Caco-2 (cell line): ENCODE measurements around the gene STRAP. TPM values are rescaled to one million over a fixed set of nuclear protein-coding genes. Genes with fewer than 3 reads are reported as not detected.

ENCODE experiments used
- Bru-seq: library from RNA; stranded (reverse); fragments of 400-500 nt; gene quantifications from one replicate; lab custom pipeline; 2021; lab: Mats Ljungman, UMichigan
- BruChase-seq, 2 experiments: library from RNA; stranded (reverse); fragments of 400-500 nt; gene quantifications; one replicate each; lab custom pipeline; 2021; lab: Mats Ljungman, UMichigan
- BruUV-seq: library from RNA; stranded (reverse); fragments of 400-500 nt; replicated peaks from 2 replicates; lab custom pipeline; 2021; lab: Mats Ljungman, UMichigan
- CTCF ChIA-PET: fragments of 300-600 bp; sonication (Branson Sonifier 250); formaldehyde crosslinking; loops from one replicate; lab custom pipeline; 2022; ENCODE audit warnings: antibody characterized with exemption; lab: Charles Lee
- POLR2A ChIA-PET: fragments of 300-600 bp; sonication (Branson Sonifier 250); formaldehyde crosslinking; loops from one replicate; lab custom pipeline; 2022; ENCODE audit warnings: antibody characterized with exemption; lab: Charles Lee
- DNase-seq, 2 experiments: peaks; one replicate each; pipeline versions ENCODE4 v3.0.0 to v3.0.0-alpha.2; 2020 to 2022
- H3K27me3 ChIP-seq: replicated peaks from 2 replicates; pipeline ENCODE4 v1.6.0; 2011; ENCODE audit warnings: low read length; ENCODE audit not compliant: control insufficient read depth, insufficient read depth
- H3K36me3 ChIP-seq: 2 replicates; pipeline ENCODE4 v1.5.1; 2011; ENCODE audit warnings: low read length; ENCODE audit not compliant: control insufficient read depth, insufficient read depth
- H3K4me1 ChIP-seq: fragments of 250-450 bp; sonication (Bioruptor Pico); 2 replicates; pipeline ENCODE4 v1.5.1; 2020; ENCODE audit warnings: mild to moderate bottlenecking
- H3K4me3 ChIP-seq: 2 replicates; pipeline ENCODE4 v1.5.1; 2011; ENCODE audit warnings: low read depth, mild to moderate bottlenecking, control low read depth, low read length
- H3K9me3 ChIP-seq: fragments of 250-450 bp; sonication (Bioruptor Pico); 2 replicates; pipeline ENCODE4 v1.5.1; 2020; ENCODE audit warnings: mild to moderate bottlenecking, moderate library complexity
- H3K27ac Mint-ChIP-seq: one replicate; pipeline ENCODE4 v1.8.0; 2022; ENCODE audit warnings: mixed read lengths; ENCODE audit not compliant: unreplicated experiment
- H3K27me3 Mint-ChIP-seq: one replicate; pipeline ENCODE4 v1.8.0; 2022; ENCODE audit warnings: mixed read lengths; ENCODE audit not compliant: insufficient read depth, unreplicated experiment
- H3K36me3 Mint-ChIP-seq: one replicate; pipeline ENCODE4 v1.8.0; 2022; ENCODE audit warnings: mild to moderate bottlenecking, mixed read lengths; ENCODE audit not compliant: insufficient read depth, unreplicated experiment
- H3K4me1 Mint-ChIP-seq: one replicate; pipeline ENCODE4 v1.8.0; 2022; ENCODE audit warnings: low read depth, mixed read lengths; ENCODE audit not compliant: unreplicated experiment
- H3K4me3 Mint-ChIP-seq: one replicate; pipeline ENCODE4 v1.8.0; 2022; ENCODE audit warnings: mild to moderate bottlenecking, moderate library complexity, mixed read lengths; ENCODE audit not compliant: unreplicated experiment
- H3K9me3 Mint-ChIP-seq: one replicate; pipeline ENCODE4 v1.8.0; 2022; ENCODE audit warnings: mixed read lengths; ENCODE audit not compliant: unreplicated experiment
- intact Hi-C: fragments of 100-400 bp; cut with micrococcal nuclease; formaldehyde crosslinking; loops from one replicate; pipeline ENCODE4 v1.10.0; 2022; ENCODE audit not compliant: unreplicated experiment
- long read RNA-seq: library from polyadenylated mRNA; stranded (forward); transcript quantifications from one replicate; pipeline ENCODE4 v2.0.0, GENCODE V29; 2022
- total RNA-seq: library from RNA; stranded (reverse); gene quantifications from 2 replicates; pipeline ENCODE4 v1.2.3, GENCODE V29; 2022
- TF ChIP-seq, protein P1 (sequence below), 2 experiments: fragments of 200-600 bp in 1 of 2; IDR thresholded peaks; 1 replicate in 1 of 2; 2 replicates in 1 of 2; pipeline versions ENCODE4 v1.5.1 to v1.8.0; 2011 to 2022; ENCODE audit warnings: antibody characterized with exemption in 1 of 2, control low read depth in 1 of 2, inconsistent platforms in 1 of 2, low read depth in 1 of 2, low read length in 1 of 2, mild to moderate bottlenecking in 1 of 2, moderate library complexity in 1 of 2; ENCODE audit not compliant: insufficient read depth in 1 of 2, severe bottlenecking in 1 of 2, unreplicated experiment in 1 of 2

The STRAP gene, protein sequence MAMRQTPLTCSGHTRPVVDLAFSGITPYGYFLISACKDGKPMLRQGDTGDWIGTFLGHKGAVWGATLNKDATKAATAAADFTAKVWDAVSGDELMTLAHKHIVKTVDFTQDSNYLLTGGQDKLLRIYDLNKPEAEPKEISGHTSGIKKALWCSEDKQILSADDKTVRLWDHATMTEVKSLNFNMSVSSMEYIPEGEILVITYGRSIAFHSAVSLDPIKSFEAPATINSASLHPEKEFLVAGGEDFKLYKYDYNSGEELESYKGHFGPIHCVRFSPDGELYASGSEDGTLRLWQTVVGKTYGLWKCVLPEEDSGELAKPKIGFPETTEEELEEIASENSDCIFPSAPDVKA
- total RNA-seq (246 and 262 TPM in 2 replicates), Bru-seq, nascent RNA (percentile 98 among the genes with signal in this experiment), BruChase-seq, experiment 1, labeled RNA remaining after a 2-hour chase (percentile 97 among the genes with signal in this experiment), BruChase-seq, experiment 2, labeled RNA remaining after a 6-hour chase (percentile 98 among the genes with signal in this experiment)
- long read RNA-seq, transcript STRAP-206 (9 exons, 1,698 nt) = minor isoform, 102 of 1,024 reads
- long read RNA-seq, transcript STRAP-202 (10 exons, 1,866 nt) = major isoform, 879 of 1,024 reads
- long read RNA-seq, partial matches to known transcripts = 9 of 1,024 reads
- long read RNA-seq, other reads (novel, unspliced or antisense) = 33 of 1,024 reads

DNA sequence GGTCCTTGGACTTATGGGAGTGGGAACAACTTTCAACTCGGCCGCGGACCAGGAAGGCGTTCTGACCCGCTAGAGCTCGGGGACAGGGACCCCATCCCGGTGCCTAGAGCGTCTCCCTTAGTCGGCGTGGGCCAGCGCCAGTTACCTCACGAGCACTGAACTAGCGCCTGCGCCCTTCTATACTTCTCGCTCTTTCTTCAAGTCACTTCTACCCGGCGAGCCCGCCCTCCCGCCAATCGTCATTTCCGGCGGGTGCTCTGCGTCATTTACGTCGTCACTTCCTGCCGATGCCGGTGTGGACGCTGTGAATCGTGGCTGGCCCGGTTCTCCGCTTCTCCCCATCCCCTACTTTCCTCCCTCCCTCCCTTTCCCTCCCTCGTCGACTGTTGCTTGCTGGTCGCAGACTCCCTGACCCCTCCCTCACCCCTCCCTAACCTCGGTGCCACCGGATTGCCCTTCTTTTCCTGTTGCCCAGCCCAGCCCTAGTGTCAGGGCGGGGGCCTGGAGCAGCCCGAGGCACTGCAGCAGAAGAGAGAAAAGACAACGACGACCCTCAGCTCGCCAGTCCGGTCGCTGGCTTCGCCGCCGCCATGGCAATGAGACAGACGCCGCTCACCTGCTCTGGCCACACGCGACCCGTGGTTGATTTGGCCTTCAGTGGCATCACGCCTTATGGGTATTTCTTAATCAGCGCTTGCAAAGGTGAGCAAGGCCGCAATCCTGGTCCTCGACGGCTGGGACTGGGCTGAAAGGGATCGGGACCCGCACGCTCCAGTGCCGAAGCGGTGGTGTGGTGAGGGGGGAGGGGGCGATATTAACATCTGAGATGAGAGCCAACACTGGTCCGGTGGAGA lies at the start of gene STRAP:
TSS of gene STRAP (plus strand) at position 270 of the 854 bp plus-strand sequence. CDS start at position 591, 321 bp downstream.
- peaks cover 55% of the 10 kb centered on the region for H3K36me3 Mint-ChIP-seq
- peak within 1 kb of the TSS; percentile 68 for H3K4me3 ChIP-seq
- BruUV-seq = no TSS peak
- TF ChIP-seq, protein P1, sequence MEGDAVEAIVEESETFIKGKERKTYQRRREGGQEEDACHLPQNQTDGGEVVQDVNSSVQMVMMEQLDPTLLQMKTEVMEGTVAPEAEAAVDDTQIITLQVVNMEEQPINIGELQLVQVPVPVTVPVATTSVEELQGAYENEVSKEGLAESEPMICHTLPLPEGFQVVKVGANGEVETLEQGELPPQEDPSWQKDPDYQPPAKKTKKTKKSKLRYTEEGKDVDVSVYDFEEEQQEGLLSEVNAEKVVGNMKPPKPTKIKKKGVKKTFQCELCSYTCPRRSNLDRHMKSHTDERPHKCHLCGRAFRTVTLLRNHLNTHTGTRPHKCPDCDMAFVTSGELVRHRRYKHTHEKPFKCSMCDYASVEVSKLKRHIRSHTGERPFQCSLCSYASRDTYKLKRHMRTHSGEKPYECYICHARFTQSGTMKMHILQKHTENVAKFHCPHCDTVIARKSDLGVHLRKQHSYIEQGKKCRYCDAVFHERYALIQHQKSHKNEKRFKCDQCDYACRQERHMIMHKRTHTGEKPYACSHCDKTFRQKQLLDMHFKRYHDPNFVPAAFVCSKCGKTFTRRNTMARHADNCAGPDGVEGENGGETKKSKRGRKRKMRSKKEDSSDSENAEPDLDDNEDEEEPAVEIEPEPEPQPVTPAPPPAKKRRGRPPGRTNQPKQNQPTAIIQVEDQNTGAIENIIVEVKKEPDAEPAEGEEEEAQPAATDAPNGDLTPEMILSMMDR (IDR thresholded peaks at IDR 0.05; ENCODE audit: insufficient read depth in 1 of 2, low read depth in 1 of 2, low read length in 1 of 2, severe bottlenecking in 1 of 2, unreplicated experiment in 1 of 2) = no peak
- H3K36me3 ChIP-seq = no peaks in the 10 kb centered on the region
- H3K9me3 Mint-ChIP-seq = peaks cover 9% of the 10 kb centered on the region
- intact Hi-C loops = loop anchor here (1.0 kb wide), 4 partner anchors 17 to 1079 kb away; partner anchors contain the start of genes C12orf60, DERA and WBP11
- ChIA-PET CTCF (interaction anchor here (0.9 to 1.3 kb wide), 3 partner anchors 17 to 24 kb away, joined by 3 to 6 read pairs (median 4); no protein-coding TSS in a partner anchor), POLR2A (interaction anchor here (0.5 to 1.5 kb wide), 6 partner anchors 10 to 1241 kb away, joined by 3 to 10 read pairs (median 4); partner anchors contain the start of gene DERA)
- no peaks in the 10 kb centered on the region for H3K9me3 ChIP-seq
- H3K27ac Mint-ChIP-seq = peak within 1 kb of the TSS; percentile 98
- no peaks in the 10 kb centered on the region for H3K27me3 Mint-ChIP-seq
- peaks cover 16% of the 10 kb centered on the region for H3K4me1 ChIP-seq
- no peaks in the 10 kb centered on the region for H3K27me3 ChIP-seq
- H3K4me3 Mint-ChIP-seq = peak within 1 kb of the TSS; percentile 82
- DNase-seq = peak; percentile 98
- peaks cover 33% of the 10 kb centered on the region for H3K4me1 Mint-ChIP-seq

DNA sequence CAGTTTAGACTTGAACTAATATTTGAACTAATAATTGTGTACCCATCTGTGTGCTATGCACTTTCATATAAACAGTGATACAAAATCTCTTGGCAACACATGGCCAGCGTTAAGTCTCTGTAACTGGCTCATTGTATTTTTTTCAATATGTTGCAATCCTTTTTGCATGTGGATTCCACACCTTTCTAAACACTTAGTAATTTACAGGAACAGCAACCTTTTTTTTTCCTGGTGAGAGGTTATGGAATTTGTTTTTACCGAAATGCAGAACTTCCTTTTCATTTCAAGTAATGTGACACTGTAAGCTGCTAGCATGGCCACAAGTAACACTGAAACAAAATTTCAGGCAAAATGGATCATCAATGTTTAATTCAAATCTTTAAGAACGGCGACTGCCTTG lies 47.6 kb upstream of the STRAP start:
- TF ChIP-seq, protein P1 (IDR thresholded peaks at IDR 0.05; ENCODE audit: insufficient read depth in 1 of 2, low read depth in 1 of 2, low read length in 1 of 2, severe bottlenecking in 1 of 2, unreplicated experiment in 1 of 2) = no peak
- no peak overlapping the region for H3K4me3 Mint-ChIP-seq
- H3K9me3 Mint-ChIP-seq = no peaks in the 10 kb centered on the region
- H3K36me3 Mint-ChIP-seq = no peaks in the 10 kb centered on the region
- CTCF ChIA-PET = no interaction called here
- BruUV-seq = no TSS peak
- Histone ChIP-seq H3K4me1 (no peaks in the 10 kb centered on the region), H3K4me3 (no peak overlapping the region), H3K9me3 (peaks cover 6% of the 10 kb centered on the region; the same call in 1 of the 2 replicates), H3K36me3 (no peaks in the 10 kb centered on the region), H3K27me3 (no peaks in the 10 kb centered on the region)
- H3K27me3 Mint-ChIP-seq = peaks cover 12% of the 10 kb centered on the region
- H3K4me1 Mint-ChIP-seq = no peaks in the 10 kb centered on the region
- POLR2A ChIA-PET = no interaction called here
- no peak overlapping the region for H3K27ac Mint-ChIP-seq
- DNase-seq = no peak
- intact Hi-C loops = no loop called here
